ENCODE results near the gene MYO7A.

- TF ChIP-seq EP300 (IDR thresholded peaks at IDR 0.05) (no peak), CTCF (IDR thresholded peaks at IDR 0.05) (no peak), POLR2A (IDR thresholded peaks at IDR 0.05; ENCODE audit: low read depth) (no peak)
These were observed 44.0 kb downstream of the MYO7A start for GRCh38 chr11:77171885-77172665.
